NOMO-1 (cell line): ENCODE data around the gene KIAA1614.

Experiments used
- DNase-seq, 2 experiments: peaks; one replicate each; lab custom pipeline; 2025; ENCODE audit not compliant: unreplicated experiment in 2 of 2; lab: John Stamatoyannopoulos, UW

The KIAA1614 gene

GRCh38 chr1:180940445-180940844, 27.7 kb downstream of the KIAA1614 start:
- DNase-seq = no peak

DNA sequence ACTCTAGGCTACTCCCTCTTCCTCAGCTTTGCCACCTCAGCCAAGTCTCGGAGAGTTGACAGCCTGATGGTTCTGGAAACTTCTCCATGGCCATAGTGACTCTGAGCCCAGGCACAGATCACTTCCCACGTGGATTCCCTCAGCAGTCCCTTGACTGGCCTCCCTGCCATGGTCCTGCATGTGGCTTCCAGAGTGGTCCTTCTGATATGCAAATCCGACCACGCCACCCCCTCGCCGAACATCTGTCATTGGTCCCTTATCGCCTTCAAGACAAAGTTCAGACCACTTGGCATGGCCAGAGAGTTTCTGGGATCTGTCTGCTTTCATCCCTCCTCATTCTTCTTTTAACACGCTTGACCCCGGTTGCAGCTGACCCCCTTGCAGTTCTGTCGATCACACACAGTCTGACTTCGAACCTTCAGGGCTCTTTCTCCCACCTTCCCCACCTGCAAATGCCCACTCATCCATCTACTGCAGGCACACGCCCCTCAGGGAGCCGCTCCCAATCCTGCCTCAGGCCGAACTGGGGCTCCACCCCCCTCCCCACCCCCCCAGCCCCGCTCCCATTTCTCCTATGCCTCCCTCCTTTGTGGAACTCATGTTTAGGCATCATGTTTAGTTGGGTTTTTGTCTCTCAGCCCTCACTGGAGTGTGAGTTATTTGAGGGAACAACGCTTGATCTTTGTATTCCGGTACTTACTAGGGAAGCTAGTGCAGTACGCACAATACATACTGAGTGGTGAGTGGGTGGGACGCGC, 29.0 kb downstream of the KIAA1614 start:
- DNase-seq = no peak

DNA sequence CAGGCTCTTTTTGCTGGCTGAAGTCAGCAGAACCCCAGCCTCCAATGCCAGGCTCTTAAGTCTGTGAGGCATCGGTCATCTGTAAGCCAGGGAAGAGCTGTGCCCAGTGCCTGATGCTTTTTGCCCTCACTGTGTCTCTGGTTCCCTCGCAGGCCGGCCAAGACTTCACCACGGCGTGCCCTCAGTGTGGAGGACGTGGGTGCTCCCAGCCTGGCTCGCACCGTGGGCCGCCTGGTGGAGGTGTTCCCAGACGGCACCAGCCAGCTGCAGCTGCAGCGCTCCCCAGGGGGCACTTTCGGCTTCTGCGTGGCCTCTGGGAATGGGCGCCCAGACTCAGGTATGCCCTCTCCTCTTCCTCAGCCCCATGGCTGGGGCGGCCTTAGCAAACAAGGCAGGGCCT, 32.5 kb downstream of the KIAA1614 start:
- no peak for DNase-seq

GRCh38 chr1:180945551-180945950, 32.9 kb downstream of the KIAA1614 start:
- DNase-seq = no peak

GRCh38 chr1:180946056-180946455, 33.4 kb downstream of the KIAA1614 start:
- no peak for DNase-seq

GRCh38 chr1:180946541-180947498, 34.1 kb downstream of the KIAA1614 start:
- DNase-seq = no peak

DNA sequence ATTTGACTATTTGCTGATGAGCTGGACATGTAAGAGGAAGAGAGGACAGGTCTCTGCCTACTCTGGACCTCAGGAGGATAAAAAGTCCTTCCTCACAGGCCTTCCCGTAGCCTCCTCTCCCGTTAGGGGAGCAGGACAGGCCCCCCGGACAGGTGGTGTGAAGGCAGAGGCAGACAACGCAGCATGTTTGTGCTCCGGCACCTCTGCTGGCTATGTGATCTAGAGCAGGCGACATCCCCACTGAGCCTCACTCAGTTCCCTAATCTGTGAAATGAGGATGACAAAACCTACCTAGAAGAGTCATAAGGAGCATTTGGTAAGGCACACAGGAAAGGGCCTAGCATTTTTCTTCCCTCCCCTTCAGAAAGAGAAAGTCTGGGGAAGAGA, 34.8 kb downstream of the KIAA1614 start:
- no peak for DNase-seq

GRCh38 chr1:180947901-180948640, 35.4 kb downstream of the KIAA1614 start:
- DNase-seq = no peak

- DNase-seq = no peak
Observed at GRCh38 chr1:180948641-180949615, 36.2 kb downstream of the KIAA1614 start.

GRCh38 chr1:180949616-180950000, 36.9 kb downstream of the KIAA1614 start:
- no peak for DNase-seq

DNA sequence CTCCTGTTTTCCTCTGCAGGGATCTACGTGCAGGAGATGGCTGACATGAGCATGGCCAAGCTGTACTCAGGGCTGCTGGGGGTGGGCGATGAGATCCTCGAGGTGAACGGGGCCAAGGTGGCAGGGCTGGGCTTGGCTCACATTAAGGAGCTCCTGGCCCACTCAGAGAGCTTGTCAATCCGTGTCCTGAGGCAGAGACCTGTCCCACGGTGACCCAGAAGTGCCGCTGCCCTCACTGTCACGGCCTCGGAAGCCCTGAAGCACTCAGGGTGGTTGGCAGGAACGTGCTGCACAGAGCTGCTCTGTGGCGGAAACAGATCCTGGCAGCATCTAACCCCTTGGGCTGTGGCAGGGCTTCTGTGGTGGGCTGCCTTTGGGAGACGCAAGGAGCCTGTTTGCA, 37.6 kb downstream of the KIAA1614 start:
- no peak for DNase-seq

DNA sequence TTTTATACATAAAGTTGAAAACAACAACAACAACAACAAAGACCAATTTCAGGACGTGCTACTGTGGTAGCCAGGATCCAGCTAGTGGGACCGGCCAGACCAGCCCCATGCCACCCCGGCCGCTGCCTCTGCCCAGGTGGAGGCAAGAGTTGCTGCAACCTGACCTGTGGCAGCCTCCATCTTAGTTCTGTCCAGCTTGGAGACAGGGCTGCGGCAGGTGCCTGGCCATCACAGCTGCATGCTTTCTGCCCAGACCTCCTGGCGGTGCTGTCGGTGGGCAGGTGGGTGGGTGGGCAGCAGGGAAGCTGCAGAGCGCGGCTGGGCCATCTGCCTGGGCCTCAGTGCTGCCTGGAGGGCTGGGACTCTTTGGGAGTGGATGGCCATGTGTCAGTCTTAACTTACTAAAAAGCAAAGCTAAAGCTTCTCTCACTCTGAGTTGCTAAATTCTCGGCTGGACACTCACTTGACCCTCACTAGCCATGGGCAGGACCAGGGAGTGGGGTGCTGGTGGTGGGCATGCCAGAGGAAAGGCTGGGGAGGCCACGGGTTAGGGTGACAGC, 38.6 kb downstream of the KIAA1614 start:
- DNase-seq = no peak

- DNase-seq = no peak
Observed at GRCh38 chr1:180951836-180952656, 39.3 kb downstream of the KIAA1614 start.

DNA sequence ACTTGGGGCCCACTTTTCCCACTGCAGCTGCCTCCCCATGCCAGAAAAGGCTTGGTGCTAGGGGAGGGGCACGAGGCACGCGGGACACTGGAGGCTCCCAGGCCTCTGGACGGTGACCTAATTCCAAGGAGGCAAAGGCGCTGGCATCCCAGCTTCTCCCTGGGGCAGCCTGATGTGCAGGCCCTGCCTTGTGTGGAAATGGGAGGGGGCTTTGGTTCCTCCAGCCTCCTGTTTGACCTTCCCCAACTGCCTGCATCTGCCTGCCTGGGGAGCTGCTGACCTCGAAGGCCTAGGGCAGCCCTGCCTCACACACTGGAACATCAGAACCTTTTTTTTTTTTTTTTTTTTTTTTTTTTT, 39.9 kb downstream of the KIAA1614 start:
- DNase-seq = no peak

GRCh38 chr1:180953291-180954004, 40.8 kb downstream of the KIAA1614 start:
- DNase-seq = no peak

GRCh38 chr1:180954005-180954800, 41.5 kb downstream of the KIAA1614 start:
- DNase-seq = no peak

DNA sequence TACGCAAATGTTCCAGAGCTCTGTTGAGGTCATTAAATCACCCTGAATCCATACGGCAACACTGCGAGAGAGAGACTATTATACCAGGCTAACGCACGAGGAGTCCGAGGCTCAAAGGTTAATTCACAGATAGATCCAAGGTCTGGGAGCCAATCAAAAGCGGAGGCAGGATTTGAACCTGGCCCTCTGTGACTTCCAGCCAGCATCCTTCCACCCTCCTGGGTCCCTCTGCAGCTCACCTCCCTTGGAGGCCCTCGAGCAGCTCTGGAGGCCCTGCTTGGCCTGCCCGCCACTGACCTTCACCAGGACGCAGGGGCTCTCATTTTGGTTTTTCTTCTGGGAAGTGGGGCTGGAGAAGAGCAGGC, 42.1 kb downstream of the KIAA1614 start:
- no peak for DNase-seq
